Panc1 (cell line): ENCODE data around the gene DCAF16. TPM values are rescaled to one million over a fixed set of nuclear protein-coding genes. Genes with fewer than 3 reads are reported as not detected.

Source experiments
- ATAC-seq: fragments of 200-7000 bp; cut with Tn5 transposase; 2 replicates; pipeline ENCODE4 v1.9.1; 2020; ENCODE audit warnings: mild to moderate bottlenecking, moderate library complexity
- BruUV-seq: library from RNA; stranded (reverse); fragments of 400-500 nt; replicated peaks from 2 replicates; lab custom pipeline; 2021; lab: Mats Ljungman, UMichigan
- CTCF ChIA-PET: fragments of 300-600 bp; sonication (Branson Sonifier 250); formaldehyde crosslinking; loops from one replicate; lab custom pipeline; 2022; ENCODE audit warnings: antibody characterized with exemption; lab: Charles Lee
- POLR2A ChIA-PET: fragments of 300-600 bp; sonication (Branson Sonifier 250); formaldehyde crosslinking; loops from one replicate; lab custom pipeline; 2022; ENCODE audit warnings: antibody characterized with exemption; lab: Charles Lee
- DNase-seq: peaks from one replicate; pipeline ENCODE4 v3.0.0-alpha.2; 2010; ENCODE audit warnings: low read depth, low spot score
- H3K27ac ChIP-seq: 2 replicates; pipeline ENCODE4 v1.5.1; 2011; ENCODE audit warnings: mild to moderate bottlenecking, low read length, inconsistent platforms
- H3K27me3 ChIP-seq: fragments of 200-500 bp; sonication (Bioruptor generic); 2 replicates; pipeline ENCODE4 v1.6.0; 2014; ENCODE audit warnings: low read length, inconsistent platforms; ENCODE audit not compliant: control insufficient read depth, insufficient read depth
- H3K36me3 ChIP-seq: fragments of 200-500 bp; sonication (Bioruptor generic); 2 replicates; pipeline ENCODE4 v1.5.1; 2014; ENCODE audit warnings: inconsistent platforms, mild to moderate bottlenecking, low read length, moderate library complexity; ENCODE audit not compliant: control insufficient read depth, insufficient read depth
- H3K4me1 ChIP-seq: 2 replicates; pipeline ENCODE4 v1.5.1; 2011; ENCODE audit warnings: inconsistent platforms, mild to moderate bottlenecking, low read length, moderate library complexity; ENCODE audit not compliant: control insufficient read depth, insufficient read depth
- H3K4me3 ChIP-seq, 2 experiments: 2 replicates each; pipeline ENCODE4 v1.5.1; 2011 to 2012; ENCODE audit warnings: low read depth in 2 of 2, low read length in 2 of 2, mild to moderate bottlenecking in 2 of 2, inconsistent platforms in 1 of 2, moderate library complexity in 1 of 2
- H3K9me3 ChIP-seq: fragments of 200-500 bp; sonication (Bioruptor generic); 2 replicates; pipeline ENCODE4 v1.5.1; 2014; ENCODE audit warnings: low read depth, mild to moderate bottlenecking, inconsistent platforms, low read length, moderate library complexity; ENCODE audit not compliant: control insufficient read depth, insufficient read depth
- CTCF ChIP-seq: fragments of 450-650 bp; IDR thresholded peaks from 2 replicates; pipeline ENCODE4 v1.5.1; 2017; ENCODE audit warnings: mild to moderate bottlenecking
- POLR2AphosphoS5 ChIP-seq: IDR thresholded peaks from 2 replicates; pipeline ENCODE4 v1.6.1; 2012; ENCODE audit warnings: mild to moderate bottlenecking, low read depth, low read length, moderate library complexity
- REST ChIP-seq, 2 experiments: IDR thresholded peaks; 2 replicates each; pipeline ENCODE4 v1.6.1; 2011 to 2012; ENCODE audit warnings: low read depth in 2 of 2, control low read depth in 1 of 2, low read length in 1 of 2, mild to moderate bottlenecking in 1 of 2, moderate library complexity in 1 of 2; ENCODE audit not compliant: insufficient read depth in 1 of 2
- SIN3A ChIP-seq: IDR thresholded peaks from 2 replicates; pipeline ENCODE4 v1.6.1; 2012; ENCODE audit warnings: low read depth, mild to moderate bottlenecking, low read length, moderate library complexity, borderline replicate concordance; ENCODE audit not compliant: insufficient read depth
- TCF7L2 ChIP-seq: IDR thresholded peaks from 2 replicates; pipeline ENCODE4 v1.6.1; 2011; ENCODE audit warnings: mild to moderate bottlenecking, low read depth, low read length, inconsistent platforms
- in situ Hi-C: cut with HindIII; loops from 2 replicates; pipeline ENCODE4 v1.10.0; 2016; ENCODE audit warnings: low sequenced_read_pairs, low pct_unique_long_range_greater_than_20kb
- intact Hi-C: fragments of 100-400 bp; cut with micrococcal nuclease; formaldehyde crosslinking; loops from one replicate; pipeline ENCODE4 v1.10.0; 2022; ENCODE audit not compliant: unreplicated experiment
- total RNA-seq: library from RNA; stranded (reverse); gene quantifications from one replicate; pipeline ENCODE4 v1.2.1, GENCODE V29; 2021; ENCODE audit not compliant: unreplicated experiment

The DCAF16 gene
- total RNA-seq, 1 experiment from 2014 or later = 28.6 TPM

GRCh38 chr4:17766826-17767458 is 43.6 kb downstream of the DCAF16 start:
- CTCF ChIA-PET = no interaction called here
- no peaks in the 10 kb centered on the region for H3K4me1 ChIP-seq
- DNase-seq (no peak), ATAC-seq (no peak)
- POLR2A ChIA-PET = no interaction called here
- BruUV-seq = no TSS peak
- no peaks in the 10 kb centered on the region for H3K9me3 ChIP-seq
- TF ChIP-seq TCF7L2 (no peak), SIN3A (no peak), CTCF (no peak), REST (IDR thresholded peaks at IDR 0.05; ENCODE audit: insufficient read depth in 1 of 2, low read depth in 2 of 2, low read length in 1 of 2) (no peak), POLR2AphosphoS5 (no peak)
- in situ Hi-C loops = no loop called here
- H3K4me3 ChIP-seq = no peak overlapping the region
- no peak overlapping the region for H3K27ac ChIP-seq
- intact Hi-C loops = no loop called here
- H3K36me3 ChIP-seq = no peaks in the 10 kb centered on the region
- no peaks in the 10 kb centered on the region for H3K27me3 ChIP-seq

GRCh38 chr4:17765514-17766286 is 44.9 kb downstream of the DCAF16 start:
- no peak for ATAC-seq
- in situ Hi-C loops = no loop called here
- H3K9me3 ChIP-seq = no peaks in the 10 kb centered on the region
- TF ChIP-seq CTCF (no peak), SIN3A (no peak), TCF7L2 (no peak), POLR2AphosphoS5 (no peak), REST (IDR thresholded peaks at IDR 0.05; ENCODE audit: insufficient read depth in 1 of 2, low read depth in 2 of 2, low read length in 1 of 2) (no peak)
- intact Hi-C loops = no loop called here
- H3K27me3 ChIP-seq = no peaks in the 10 kb centered on the region
- H3K27ac ChIP-seq = no peak overlapping the region
- CTCF ChIA-PET = no interaction called here
- no peak for DNase-seq
- POLR2A ChIA-PET = interaction anchor here (0.6 kb wide), 1 partner anchor 16 kb away, joined by 3 read pairs; the partner anchor contains the start of gene FAM184B
- no peak overlapping the region for H3K4me3 ChIP-seq
- no peaks in the 10 kb centered on the region for H3K4me1 ChIP-seq
- BruUV-seq = no TSS peak
- no peaks in the 10 kb centered on the region for H3K36me3 ChIP-seq
